ENCODE measurements around the gene XYLT1.
A peak's percentile ranks its signal among the peaks of the same experiment; 100 is the strongest.

Gene XYLT1

DNA sequence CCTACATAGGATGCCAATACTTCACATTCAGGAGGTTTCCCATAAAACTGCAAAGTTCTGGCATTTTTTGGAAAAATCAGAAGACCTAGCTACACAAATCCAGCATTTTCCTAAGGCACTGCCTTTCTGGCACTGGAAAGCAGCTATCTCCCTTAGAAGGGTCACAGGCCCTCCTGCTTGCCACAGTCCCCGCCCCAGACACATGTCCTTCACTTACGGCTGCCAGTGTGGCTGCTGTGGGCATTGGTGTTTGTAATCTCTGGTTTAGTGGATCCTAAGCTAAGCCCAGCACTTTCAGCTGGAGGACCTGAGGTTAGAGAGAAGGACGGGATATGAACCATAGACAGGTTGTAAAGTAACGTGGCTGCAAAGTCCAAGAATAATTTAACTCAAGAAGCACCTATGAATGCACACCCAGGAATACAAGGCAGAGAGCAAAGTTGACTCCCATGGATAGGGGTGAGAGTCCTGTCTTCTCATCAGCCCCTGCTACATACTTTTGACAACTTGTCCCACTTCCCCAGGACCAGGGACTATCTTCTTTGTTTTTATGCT lies 100.0 kb downstream of the XYLT1 start:
- no peak for DNase-seq

DNA sequence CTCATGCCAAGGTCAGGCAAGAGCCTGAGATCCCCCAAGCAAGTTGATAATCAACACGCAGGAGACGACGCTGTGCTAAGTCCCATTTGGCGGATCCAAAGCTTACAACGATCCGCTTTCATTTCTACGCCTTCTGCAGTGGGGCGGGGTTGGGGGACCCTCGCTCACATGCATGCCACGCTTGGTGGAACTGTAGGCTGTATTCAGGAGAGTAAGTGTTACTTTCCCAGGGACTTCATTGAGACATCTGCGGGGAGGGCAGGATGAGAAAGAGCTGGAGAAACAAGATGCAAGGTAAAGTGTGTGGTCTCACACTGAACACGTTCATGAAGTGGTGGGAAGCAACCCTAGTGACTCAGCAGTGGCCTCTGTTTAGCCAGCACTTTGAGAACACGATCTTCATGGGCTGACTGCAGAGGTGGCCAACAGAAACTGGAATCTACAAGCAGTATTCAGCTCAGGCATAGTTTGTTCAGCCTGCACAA lies 100.5 kb downstream of the XYLT1 start:
- peak in 3 of 4 experiments; percentile 65 to 78 (median 66) for DNase-seq

DNA sequence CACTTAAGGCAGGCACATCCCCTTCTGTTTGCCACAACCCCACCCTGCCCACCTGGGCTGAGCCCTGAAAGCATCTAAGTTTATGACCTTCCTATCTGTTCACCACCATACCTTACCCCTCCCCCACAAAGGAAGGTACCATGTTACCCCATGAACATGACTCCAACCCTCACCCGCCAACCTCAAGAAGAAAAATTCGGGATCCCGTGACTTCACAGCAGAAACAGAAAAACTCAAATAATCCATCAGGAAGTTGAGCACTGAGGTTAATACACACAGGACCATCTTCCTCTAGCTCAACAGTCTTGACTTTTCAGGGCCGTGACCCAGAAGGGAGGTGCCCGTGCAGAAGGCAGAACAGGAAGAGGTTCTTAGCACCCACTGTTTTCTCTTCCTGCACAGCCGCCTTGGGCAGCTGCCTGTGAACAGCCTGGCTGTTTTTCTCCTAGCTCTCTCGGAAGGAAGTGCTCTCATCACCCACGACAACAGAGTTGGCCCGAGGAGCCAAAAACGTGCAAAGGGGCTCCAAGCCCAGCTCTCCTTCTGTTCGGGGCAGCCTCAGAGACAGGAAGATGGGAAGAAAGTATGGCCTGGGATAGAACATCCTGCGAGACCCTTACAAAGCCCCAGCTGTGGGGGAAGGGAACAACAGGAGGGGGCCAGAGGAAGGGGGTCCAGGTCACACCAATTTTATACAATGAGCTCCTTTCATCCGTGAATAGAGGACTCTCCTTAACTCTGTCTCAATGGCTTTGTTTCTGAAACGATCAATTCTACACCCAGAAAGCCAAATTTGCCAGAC lies 101.1 kb downstream of the XYLT1 start:
- peak; percentile 89 to 97 (median 95) for DNase-seq

DNA sequence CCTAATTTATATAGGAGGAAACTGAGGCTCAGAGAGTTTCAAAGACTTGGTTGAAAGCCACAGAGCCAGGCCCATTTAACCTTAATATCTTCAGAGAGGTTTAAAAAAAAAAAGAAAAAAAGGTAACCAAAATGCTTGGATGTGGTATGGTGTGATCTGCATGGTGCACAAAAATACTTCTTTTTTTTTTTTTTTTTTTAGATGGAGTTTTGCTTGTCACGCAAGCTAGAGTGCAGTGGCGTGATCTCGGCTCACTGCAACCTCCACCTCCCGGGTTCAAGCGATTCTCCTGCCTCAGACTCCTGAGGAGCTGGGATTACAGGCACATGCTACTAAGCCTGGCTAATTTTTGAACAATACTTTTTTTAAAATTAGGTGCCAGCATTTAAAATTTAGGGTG lies 101.8 kb downstream of the XYLT1 start:
- peak in 1 of 4 experiments; percentile 43 for DNase-seq

DNA sequence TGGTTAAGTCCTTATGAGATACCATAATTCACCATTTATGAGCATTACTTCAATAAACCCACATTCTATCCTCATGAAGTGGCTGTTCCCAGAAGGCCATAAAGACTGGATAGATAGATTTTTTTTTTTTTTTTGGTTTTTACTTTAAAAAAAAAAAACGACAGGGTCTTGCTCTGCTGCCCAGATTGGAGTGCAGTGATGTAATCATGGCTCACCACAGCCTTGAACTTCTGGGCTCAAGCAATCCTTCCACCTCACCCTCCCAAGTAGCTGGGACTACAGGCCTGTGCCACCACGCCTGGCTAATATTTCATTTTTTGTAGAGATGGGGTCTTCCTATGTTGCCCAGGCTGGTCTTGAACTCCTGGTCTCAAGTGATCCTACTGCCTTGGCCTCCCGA lies 102.3 kb downstream of the XYLT1 start:
- no peak for DNase-seq

DNA sequence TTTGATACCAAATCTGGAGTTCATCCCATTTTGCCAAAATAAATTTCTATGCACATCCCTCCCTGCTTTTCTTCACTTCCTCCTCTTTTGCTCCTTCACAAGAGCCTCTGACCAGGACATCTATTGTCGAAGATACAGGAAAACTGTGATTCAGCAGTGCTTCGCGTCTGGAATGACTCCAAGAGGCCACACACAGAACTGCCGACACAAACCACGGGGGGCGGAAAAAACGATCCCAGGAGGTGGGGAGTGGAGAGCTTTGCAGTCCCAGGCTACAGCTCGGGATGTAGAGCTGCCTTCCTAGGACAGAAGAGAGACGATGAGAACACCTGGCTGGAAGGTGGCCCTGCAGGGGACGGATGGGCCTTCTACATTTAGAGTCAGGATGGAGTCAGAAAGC lies 102.8 kb downstream of the XYLT1 start:
- DNase-seq: peak in 3 of 4 experiments; percentile 67 to 78 (median 69)

DNA sequence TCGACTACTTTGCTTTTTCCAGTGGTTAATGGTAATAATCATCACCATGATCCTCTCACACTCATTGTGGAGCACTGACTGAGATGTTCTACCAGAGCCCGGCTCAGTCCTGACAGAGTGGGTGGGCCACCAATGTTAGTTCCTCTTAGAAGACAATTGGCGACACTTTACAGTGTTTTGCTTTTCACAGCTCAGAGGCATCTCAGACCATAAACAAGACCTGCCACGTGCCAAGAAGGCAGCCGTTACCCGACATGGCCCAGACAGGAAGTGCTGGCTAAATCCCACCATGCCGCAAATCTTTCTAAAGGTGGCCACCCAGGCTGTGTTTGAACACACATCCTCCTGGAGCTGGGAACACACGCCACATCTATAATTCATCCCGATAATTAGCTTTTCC lies 103.7 kb downstream of the XYLT1 start:
- peak; percentile 63 to 85 (median 76) for DNase-seq

DNA sequence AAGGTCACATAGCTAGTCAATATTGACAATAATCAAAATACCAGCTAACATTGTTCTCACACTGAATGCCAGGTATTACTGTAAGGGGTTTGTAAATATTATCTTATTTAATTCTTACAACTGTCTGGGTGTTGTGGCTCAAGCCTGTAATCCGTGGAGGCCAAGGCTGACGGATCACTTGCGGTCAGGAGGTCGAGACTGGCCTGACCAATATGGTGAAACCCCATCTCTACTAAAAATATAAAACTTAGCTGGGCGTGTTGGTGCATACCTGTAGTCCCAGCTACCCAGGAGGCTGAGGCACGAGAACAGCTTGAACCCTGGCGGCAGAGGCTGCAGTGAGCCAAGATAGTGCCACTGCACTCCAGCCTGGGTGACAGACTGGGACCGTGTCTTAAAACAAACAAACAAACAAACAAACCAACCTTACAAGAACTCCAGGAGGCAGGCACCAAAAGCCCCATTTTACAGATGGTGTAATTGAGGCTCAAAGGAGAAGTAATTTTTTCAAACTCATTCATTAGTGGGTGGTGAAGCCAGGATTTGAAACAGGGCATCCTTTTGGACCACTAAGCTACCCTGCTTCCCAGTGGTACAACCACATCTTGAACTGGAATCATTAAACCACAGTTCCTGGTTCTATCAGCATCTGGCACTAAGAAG lies 104.3 kb downstream of the XYLT1 start:
- DNase-seq: no peak

DNA sequence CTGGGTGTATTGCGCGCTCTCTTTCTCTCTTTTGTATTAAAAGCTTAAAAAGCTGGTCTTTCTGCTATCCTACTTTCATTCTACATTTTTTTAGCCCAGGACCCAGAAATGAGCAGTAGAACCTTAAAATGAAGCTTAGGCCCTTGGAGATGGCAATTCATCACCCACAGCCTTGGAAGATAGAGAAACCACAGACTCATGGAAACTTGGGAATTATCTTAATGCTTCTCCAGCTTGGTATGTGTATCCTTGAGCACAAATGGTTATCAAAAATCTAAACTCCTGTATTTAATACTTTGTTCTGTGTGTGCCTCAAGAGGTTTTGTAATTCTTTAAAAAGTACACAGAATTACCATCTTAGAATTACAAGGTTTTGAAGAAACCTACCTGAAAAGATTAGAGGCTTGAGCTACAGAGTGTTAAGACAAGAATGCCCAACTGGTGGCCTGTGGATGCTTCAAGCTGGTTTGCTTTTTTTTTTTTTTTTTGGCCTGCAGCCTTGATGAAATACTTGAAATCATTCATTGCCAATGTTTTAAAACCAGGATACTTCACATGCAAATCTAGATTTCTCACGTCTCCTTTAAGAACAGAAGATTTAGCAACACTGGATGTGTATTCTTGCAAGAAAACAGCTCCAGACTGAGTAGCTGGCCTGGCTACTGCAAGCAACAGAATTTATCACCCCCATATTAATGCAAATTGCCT lies 105.0 kb downstream of the XYLT1 start:
- no peak for DNase-seq

DNA sequence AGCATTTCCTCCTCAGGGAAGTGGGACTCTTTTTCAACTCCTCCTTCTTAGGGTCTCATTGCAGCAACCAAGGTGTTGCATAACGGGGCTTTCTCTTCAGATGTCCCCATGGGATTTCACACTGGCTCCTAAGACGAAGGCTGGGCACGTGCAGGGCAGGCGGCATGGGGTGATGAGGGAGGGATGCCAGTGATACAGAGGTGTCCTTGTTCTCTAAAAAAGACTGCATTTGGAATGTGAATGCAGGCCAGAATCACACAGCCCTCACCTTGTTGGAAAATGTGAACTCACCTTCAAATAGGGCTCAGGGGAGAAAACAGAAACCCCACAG lies 105.6 kb downstream of the XYLT1 start:
- DNase-seq: peak in 1 of 4 experiments; percentile 52

DNA sequence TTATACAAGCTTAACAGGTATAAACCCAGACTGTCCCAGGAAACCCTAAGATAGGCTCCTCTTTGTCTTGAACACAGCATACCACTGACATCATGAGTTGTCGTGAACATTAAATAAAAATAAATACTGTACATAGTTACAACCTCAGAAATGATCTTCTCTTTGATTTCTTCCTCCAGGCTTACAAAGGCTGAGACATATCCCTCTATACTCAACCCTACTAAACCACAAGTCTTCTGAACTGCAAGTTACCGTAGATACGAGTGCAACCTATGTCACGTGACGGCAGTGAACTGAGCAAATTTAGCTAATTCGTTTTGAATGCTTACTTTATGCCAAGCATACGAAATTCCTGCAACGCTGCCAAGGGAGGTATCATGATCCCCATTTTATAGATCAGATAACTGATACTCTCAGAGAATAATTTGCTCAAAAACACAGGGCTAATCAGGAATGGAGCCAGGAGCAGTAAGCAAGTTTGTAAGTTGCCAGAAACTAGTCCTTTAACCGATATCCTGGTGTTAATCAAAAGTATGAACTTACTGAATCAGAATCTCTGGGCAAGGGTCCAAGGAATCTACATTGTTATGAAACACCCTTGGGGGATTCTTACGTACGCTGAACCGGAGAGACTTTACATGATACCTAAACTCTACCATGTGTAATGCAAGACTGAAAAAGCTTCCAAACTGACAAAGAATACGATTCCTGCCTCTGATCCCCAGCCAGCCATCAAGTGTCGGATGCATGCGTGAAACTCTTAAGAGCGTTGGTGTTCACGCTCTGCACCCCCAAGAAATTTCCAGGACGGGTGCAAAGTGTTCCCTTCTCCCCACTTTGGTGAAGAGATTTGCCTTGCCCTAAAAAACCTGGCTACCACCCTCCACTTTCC lies 106.2 kb downstream of the XYLT1 start:
- DNase-seq: no peak

DNA sequence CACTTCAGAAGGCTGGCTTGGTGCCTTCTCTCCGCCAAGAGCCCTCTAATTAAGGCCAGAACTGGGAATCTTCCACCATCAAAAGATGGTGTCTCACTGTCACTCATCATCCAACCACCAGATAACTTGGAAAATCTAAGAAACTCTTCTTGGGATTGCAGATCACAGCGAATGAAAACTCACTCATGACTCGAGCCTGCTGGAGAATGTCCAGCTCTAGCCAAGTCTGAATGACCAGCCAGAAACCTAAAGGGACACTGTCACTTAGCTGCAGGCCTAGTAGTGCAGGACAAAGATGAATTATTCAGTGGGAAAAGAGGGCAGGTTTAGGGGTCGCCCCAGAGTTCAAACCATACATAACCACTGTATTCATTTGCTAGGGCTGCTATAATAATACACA lies 107.8 kb downstream of the XYLT1 start:
- DNase-seq: no peak

DNA sequence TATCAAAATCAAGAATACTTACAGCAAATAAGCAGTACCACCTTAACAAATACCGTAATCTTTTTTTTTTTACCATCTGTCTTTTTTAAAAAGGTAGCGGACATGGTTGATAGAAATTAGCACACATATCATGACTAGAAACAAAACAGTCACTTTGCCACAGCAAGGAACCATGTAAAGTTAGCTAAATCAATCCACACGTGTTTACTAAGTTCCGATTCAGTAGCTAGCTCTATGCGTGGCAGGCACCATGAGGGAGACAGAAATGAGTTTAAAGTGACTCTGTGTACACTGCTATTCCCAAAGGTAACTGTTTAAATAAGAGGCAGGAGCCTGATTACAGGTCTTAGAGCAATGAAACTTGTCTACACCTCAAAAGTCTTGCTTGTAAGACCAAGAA lies 108.6 kb downstream of the XYLT1 start:
- no peak for DNase-seq

DNA sequence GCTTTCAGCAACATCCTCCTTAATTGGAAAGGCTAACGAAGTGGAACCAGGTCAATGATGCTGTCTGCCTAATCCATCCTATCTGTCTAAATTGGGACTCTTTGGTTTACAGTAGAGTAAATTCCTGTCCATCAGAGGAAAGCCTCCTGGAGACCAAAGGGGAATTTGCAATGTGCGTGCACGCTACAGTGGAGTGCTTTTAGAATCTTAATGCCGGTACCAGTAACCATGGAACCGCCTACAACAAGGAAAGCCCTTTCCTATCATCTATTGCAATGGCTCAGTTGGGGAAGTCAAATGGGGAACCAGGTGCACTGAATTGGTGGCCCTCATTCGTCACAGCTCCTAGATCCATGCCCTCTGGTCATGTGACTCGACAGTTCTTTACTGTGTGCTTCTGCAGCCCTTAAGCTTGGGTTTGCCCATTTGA lies 110.1 kb downstream of the XYLT1 start:
- peak; percentile 92 to 98 (median 93) for DNase-seq

DNA sequence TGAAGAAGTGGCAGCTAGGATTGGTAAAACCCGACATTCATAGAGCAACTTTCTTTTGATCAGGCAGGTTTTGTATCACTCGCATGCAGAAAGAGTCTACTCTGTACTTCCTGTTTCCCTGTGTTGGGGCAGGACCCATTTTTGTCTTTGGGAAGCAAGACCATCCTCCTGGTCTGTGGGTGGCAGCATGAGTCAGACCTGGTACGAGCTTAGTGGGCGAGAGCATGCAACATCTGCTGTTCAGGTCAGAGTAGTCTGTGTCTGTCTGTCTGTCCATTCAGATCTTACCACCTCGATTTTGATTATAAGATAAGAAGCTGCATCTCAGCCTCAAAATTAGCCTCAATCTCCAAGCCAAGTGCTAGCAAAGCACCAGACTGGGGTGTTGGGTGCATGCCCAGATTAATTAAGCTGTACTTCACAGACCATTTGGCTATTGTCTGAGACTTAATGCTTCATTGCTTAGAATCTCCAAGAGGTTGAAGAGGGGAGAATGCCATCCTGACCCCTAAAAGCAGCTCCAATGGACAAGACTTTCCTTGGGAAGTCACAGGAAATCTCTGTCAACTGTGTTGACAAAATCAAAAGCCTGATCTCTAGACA lies 110.9 kb downstream of the XYLT1 start:
- peak; percentile 86 to 97 (median 92) for DNase-seq

DNA sequence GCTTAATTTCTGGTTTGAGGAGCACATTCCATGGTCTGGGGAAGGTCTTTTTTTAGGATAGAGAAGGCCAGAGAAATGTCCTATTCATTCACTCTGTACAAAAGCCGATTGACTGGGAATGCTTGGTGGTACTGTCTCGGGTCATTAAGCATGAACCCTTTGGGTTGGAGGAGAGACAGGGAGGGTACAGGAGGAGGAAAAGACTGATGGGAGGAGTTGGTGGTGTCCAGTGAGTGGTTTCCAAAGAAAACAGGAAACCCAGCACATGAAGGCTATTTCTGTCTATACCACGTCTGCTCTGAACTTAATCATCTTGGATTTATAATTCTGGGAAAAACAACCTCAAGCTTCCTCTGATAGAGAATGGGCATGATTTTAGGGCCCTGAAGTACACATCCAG lies 111.9 kb downstream of the XYLT1 start:
- DNase-seq: peak in 3 of 4 experiments; percentile 63 to 75 (median 64)

DNA sequence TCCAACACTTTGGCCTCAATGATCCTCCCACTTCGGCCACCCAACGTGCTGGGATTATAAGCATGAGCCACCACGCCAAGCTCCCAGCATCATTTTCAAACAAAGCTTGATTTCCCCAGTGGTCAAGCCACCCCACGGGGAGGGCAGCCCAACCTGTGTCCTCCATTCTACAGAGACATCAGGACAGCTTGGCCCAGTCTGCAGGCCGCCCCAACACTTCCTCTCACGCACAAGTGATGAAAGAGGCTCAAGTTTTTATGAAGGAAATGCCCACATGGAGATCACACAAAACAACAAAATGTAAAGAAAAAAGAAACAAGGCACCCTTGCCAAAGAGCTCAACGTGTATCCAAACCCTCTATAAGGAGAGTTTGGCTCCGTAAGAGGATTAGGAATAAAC lies 112.4 kb downstream of the XYLT1 start:
- DNase-seq: peak; percentile 62 to 85 (median 82)

DNA sequence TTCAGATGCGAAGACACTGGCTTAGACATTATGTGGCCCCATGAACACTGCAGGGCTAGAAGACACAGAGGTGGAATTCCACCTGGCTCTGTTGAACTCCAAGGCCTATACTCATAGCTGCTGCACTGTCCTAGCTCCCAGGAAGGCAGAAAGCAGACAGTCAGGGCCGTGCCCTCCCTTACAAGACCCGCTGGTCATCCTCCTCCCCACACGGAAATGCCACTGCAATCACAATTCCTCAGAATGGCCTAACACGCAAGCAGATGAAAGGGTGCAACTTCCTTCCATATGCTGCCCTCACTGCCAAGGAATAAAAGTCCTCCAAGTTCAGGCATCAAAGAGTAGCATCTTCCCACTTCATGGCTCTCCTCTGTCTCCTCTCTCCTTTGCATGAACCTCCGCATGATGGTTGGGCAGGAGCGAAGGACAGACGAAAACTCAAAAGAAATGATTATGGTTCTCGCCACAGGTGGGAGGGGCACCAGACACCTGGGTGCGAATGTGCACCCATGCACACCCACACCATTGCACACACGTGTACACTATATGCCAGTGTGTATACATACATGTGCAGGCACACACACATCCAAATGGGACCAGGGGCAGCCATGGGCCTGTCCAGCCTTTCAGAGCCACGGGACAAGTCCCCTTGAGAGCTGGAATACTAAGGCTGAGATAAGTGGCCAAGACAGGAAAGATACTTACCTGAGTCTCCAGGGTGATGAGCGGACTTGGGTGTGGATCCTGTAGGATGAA lies 113.3 kb downstream of the XYLT1 start:
- DNase-seq: peak; percentile 63 to 85 (median 84)

DNA sequence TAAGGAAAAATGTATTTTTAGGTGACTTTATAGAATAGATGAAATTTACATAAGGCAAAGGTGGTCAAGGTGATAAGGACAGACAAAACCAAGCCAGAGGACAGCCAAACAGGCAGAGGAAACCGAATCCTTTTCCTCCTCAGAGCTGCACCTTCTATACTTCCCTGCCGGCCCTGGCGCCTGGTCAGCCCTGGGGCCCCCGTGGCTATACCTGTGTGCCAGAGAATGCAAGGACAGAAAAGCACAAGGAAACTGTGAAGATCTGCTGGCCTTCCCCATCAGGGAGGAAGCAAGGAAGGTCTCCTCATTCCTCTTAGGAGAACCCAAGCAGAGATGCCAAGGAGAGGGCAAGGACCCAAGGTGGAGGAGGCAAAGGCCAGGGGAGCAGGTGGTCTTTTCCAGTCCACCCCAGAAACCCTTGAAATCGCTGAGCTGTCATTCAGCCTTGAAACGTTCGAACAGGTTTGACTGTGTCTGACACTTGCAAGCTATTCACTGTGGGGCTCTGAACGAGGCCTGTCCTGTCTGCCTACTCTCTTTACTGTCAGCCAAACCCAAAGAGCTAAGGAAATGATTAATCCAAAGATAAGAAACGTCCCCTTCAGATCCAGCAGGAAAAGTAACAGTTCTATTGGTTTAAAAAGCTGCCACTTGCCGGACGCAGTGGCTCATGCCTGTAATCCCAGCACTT lies 114.4 kb downstream of the XYLT1 start:
- DNase-seq: no peak

DNA sequence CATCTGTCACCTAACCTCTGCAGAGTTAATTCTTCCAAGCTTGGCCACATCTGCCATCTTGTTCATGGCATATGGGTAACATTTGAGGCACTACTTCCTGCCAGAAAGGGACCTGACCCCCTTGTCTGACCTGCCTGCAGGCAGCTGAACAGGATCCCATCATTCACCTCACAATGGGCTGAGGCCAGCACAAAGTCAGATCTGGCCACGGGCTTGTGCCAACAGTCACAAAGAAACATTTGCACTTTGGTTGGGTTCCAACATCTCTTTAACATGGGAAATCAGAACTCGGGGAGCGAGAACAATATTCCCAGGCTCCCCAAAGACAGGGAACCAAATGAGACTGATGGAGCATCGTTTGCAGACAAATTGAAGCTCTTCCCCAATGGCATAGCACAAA lies 116.1 kb downstream of the XYLT1 start:
- DNase-seq: no peak
